RWPE1 (cell line): Measurements from ENCODE around the gene CHN2.

Experiments
- CTCF ChIA-PET: fragments of 350-600 bp; sonication (Branson Sonifier 250); formaldehyde crosslinking; extraction: SDS; loops from one replicate; lab custom pipeline; 2021; lab: Yijun Ruan, JAX
- POLR2A ChIA-PET: fragments of 400-600 bp; formaldehyde crosslinking; extraction: SDS; loops from one replicate; lab custom pipeline; 2020; ENCODE audit warnings: antibody characterized with exemption; ENCODE audit not compliant: low non-redundant PET; lab: Yijun Ruan, JAX
- DNase-seq: peaks from one replicate; pipeline ENCODE4 v3.0.0; 2012; ENCODE audit warnings: low spot score
- H3K27ac ChIP-seq: fragments of 450-650 bp; 2 replicates; pipeline ENCODE4 v1.5.1; 2017
- TF ChIP-seq, protein P1 (sequence below): fragments of 450-650 bp; conservative IDR thresholded peaks from 2 replicates; pipeline ENCODE4 v1.5.1; 2017; ENCODE audit warnings: low read depth, mild to moderate bottlenecking

The CHN2 gene

DNA sequence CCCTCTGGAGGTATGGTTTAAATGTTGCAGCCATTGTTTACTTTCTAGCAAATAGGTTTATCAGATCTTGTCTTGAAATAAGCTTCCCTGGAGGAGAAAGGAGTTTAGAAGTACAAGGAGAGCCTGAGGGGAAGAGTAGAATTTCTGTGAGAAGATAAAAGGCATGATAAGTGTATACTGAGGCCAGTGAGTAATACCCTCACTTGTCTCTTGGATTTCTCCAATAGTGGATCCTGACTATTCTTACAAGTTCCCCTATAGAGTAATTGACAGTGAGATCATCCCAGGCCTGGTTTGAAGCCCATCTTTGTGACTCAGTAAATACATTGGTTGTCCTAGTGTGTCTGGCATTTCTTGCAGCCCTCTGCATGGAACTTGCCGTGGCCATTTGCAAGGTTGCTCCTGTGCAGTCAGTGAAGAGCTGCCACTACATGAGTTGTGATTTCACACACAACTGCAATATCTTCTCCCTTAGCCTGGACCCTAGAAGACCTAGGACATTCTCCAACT, 41.6 kb downstream of the CHN2 start:
- TF ChIP-seq, protein P1, sequence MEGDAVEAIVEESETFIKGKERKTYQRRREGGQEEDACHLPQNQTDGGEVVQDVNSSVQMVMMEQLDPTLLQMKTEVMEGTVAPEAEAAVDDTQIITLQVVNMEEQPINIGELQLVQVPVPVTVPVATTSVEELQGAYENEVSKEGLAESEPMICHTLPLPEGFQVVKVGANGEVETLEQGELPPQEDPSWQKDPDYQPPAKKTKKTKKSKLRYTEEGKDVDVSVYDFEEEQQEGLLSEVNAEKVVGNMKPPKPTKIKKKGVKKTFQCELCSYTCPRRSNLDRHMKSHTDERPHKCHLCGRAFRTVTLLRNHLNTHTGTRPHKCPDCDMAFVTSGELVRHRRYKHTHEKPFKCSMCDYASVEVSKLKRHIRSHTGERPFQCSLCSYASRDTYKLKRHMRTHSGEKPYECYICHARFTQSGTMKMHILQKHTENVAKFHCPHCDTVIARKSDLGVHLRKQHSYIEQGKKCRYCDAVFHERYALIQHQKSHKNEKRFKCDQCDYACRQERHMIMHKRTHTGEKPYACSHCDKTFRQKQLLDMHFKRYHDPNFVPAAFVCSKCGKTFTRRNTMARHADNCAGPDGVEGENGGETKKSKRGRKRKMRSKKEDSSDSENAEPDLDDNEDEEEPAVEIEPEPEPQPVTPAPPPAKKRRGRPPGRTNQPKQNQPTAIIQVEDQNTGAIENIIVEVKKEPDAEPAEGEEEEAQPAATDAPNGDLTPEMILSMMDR, result no peak
- no peak for DNase-seq
- ChIA-PET CTCF (interaction anchor here (0.6 kb wide), 1 partner anchor 293 kb away, joined by 3 read pairs; no protein-coding TSS in a partner anchor), POLR2A (no interaction called here)
- no peak overlapping the region for H3K27ac ChIP-seq

DNA sequence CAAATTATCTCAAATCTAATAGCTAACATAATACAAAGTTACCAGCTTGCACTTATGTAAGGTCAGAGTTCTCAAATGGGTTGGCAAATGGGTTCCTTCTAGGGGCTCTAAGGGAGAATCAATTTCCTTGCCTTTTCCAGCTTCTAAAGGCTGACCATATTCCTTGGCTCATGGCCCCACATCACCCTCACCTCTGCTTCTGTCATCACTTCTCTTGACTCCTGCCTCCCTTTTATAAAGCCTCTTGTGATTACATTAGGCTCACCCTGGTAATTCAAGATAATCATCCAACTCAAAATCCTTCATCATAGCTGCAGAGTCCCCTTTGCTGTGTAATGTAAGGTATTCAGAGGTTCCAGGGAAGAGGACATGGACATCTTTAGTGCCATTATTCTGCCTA, 42.1 kb downstream of the CHN2 start:
- TF ChIP-seq, protein P1, result no peak
- ChIA-PET CTCF (interaction anchor here (0.6 kb wide), 1 partner anchor 293 kb away, joined by 3 read pairs; no protein-coding TSS in a partner anchor), POLR2A (no interaction called here)
- no peak for DNase-seq
- no peak overlapping the region for H3K27ac ChIP-seq

DNA sequence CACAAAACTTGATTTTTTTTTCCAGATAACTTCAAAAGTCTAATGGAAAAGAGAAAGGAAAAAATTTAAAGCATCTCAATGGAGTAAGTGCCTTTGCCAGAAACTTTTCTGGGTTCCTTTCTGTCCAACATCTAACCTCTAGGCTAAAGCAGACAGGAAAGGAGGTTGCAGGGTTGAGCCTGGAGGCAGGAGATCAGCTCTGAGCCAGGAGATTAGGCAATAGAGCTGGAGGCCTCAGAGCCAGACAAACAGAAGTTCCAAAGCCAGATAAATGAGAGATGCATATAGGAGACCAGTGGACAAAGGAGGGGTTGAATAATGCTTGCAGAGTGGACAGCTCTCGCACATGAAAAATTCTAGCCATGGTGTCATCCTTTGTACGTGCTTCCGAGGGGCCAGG, 42.9 kb downstream of the CHN2 start:
- ChIA-PET POLR2A (no interaction called here), CTCF (no interaction called here)
- TF ChIP-seq, protein P1, result no peak
- DNase-seq, result no peak
- no peak overlapping the region for H3K27ac ChIP-seq

DNA sequence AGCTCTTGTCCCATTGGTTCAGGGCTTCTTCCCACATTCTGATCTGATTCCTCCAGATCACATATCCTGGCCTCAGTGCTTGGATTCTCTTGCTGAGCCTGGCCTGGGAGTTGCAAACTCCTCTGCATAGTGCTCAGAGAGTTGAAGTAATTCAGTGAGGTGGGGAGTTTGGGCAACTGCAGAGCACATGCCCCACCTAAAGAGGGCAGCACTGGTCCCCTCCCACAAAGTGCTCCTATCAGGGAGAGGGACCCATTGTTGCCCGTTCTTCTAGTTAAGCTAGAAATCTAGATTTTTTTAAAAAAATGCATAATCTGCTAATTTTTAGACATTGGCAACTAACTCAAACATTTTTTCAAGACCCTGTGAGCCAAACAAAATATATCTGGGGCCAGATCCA, 45.1 kb downstream of the CHN2 start:
- ChIA-PET CTCF (interaction anchor here (0.7 kb wide), 2 partner anchors 169 to 289 kb away, joined by 3 to 4 read pairs; no protein-coding TSS in a partner anchor), POLR2A (no interaction called here)
- no peak for DNase-seq
- TF ChIP-seq, protein P1, result no peak
- no peak overlapping the region for H3K27ac ChIP-seq

DNA sequence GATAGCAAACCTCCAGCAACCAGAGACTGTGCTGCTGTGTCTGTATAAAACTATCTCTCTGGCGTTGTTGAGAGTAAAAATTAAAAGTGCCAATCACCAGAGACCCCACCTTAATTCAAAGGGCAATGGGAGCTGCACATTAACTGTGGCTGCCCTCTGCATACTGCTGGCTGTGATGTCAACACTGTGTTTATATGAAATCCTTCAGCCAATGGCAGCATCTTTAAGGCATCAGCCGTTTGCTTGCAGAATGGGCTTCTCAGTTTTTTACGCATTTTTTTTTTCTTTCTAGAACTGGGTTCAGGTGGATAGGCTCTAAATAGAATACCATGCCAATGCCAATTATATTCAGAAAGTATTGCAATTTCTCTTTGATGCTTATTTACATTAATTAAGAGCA, 47.7 kb downstream of the CHN2 start:
- CTCF ChIA-PET, result interaction anchor here (0.6 kb wide), 1 partner anchor 158 kb away, joined by 3 read pairs; no protein-coding TSS in a partner anchor
- POLR2A ChIA-PET, result no interaction called here
- TF ChIP-seq, protein P1, result no peak
- H3K27ac ChIP-seq, result no peak overlapping the region
- no peak for DNase-seq

DNA sequence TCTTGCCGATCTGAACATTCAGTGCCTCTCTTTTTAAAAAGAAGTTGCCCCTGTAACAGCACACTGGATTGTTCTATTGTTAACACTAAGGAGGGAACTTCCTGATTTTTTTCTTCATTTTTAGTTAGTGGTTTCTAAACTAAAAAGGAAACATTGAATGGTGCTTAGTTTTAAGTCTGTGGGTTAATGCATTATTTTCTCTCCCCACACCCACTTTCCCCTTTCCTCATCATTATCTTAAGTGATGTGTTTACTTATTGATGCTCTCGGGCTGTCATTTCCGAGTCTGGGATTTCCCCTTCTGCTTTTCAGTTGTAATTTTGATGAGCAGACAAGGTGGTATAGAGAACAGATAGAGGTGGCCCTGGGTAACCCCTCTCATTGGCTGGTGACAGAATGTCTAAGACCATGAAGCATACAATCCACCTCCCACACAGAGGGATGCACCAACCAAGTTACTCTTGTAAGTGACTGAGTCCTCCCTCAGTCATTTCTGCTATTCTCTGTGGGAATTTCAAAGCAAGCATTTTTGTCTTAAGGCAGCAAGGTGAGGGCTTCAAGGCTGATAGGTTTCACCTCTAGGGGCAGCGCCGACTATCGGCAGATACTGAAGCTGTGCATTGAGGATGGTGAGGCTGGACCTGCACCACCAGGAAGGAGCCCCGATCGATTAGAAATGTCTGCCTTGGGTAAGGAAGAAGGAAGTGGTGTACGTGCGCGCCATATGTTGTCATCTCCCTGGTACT, 49.5 kb downstream of the CHN2 start:
- no peak for DNase-seq

More for the DNA sequence above, 49.5 kb downstream of the CHN2 start:
- TF ChIP-seq, protein P1, result no peak
- ChIA-PET POLR2A (no interaction called here), CTCF (interaction anchor here (0.6 kb wide), 1 partner anchor 55 kb away, joined by 4 read pairs; no protein-coding TSS in a partner anchor)
- H3K27ac ChIP-seq, result no peak overlapping the region
